Lung (tissue), 12 donors: ENCODE measurements around the gene AGPS. TPM values are rescaled to one million over a fixed set of nuclear protein-coding genes. Genes with fewer than 3 reads are reported as not detected.

Experiments
- ATAC-seq: fragments of 200-7000 bp; cut with Tn5 transposase; one replicate; pipeline ENCODE4 v1.9.1; 2020; ENCODE audit warnings: moderate number of reproducible peaks; ENCODE audit not compliant: insufficient read depth, low FRiP score
- DNase-seq, 3 donors: peaks; one replicate each; pipeline ENCODE4 v3.0.0-alpha.2; 2013 to 2017
- H3K27ac ChIP-seq, 2 donors: one replicate each; pipeline ENCODE4 v1.5.1; 2013; ENCODE audit warnings: mild to moderate bottlenecking in 2 of 2, moderate library complexity in 2 of 2, control low read depth in 1 of 2, inconsistent platforms in 1 of 2, low read depth in 1 of 2, low read length in 1 of 2
- H3K27me3 ChIP-seq, 3 donors: one replicate each; pipeline ENCODE4 v1.5.1; 2013; ENCODE audit warnings: low read length in 2 of 3; ENCODE audit not compliant: control insufficient read depth in 3 of 3, insufficient read depth in 3 of 3
- H3K36me3 ChIP-seq, 4 donors: one replicate each; pipeline ENCODE4 v1.5.1; 2013; ENCODE audit warnings: low read length in 4 of 4, mild to moderate bottlenecking in 1 of 4, moderate library complexity in 1 of 4; ENCODE audit not compliant: control insufficient read depth in 4 of 4, insufficient read depth in 4 of 4
- H3K4me1 ChIP-seq, 5 donors: one replicate each; pipeline ENCODE4 v1.5.1; 2013; ENCODE audit warnings: low read length in 5 of 5, mild to moderate bottlenecking in 2 of 5, moderate library complexity in 1 of 5; ENCODE audit not compliant: control insufficient read depth in 5 of 5, insufficient read depth in 5 of 5
- H3K4me3 ChIP-seq: one replicate; pipeline ENCODE4 v1.5.1; 2013; ENCODE audit warnings: mild to moderate bottlenecking, control low read depth, moderate library complexity
- H3K9ac ChIP-seq, 2 donors: one replicate each; pipeline ENCODE4 v1.5.1; 2013; ENCODE audit warnings: low read length in 2 of 2, control low read depth in 1 of 2; ENCODE audit not compliant: insufficient read depth in 1 of 2
- H3K9me3 ChIP-seq, 4 donors: one replicate each; pipeline ENCODE4 v1.5.1; 2013; ENCODE audit warnings: low read length in 3 of 4, mild to moderate bottlenecking in 1 of 4, moderate library complexity in 1 of 4; ENCODE audit not compliant: control insufficient read depth in 4 of 4, insufficient read depth in 3 of 4
- WGBS, 2 donors: extraction: QIAGEN DNeasy Blood & Tissue Kit; methylation state at CpG; one replicate each; pipeline ENCODE4 v1.1.7; 2013; 5-methylcytosine and 5-hydroxymethylcytosine counted together
- polyA plus RNA-seq, 2 donors: library from polyadenylated mRNA; stranded (reverse); fragments of 200-250 nt; gene quantifications; one replicate each; pipeline ENCODE4 v1.2.1, GENCODE V29; 2013
- total RNA-seq, 2 donors: library from RNA; depleted of rRNA in 1 of 2; stranded (reverse); fragments of >200 nt in 1 of 2; gene quantifications; one replicate each; pipeline ENCODE4 v1.2.1, GENCODE V29; 2014 to 2021
- TF ChIP-seq, protein P1 (sequence below): IDR thresholded peaks from 2 replicates; pipeline ENCODE4 v1.5.1; 2012; ENCODE audit warnings: mild to moderate bottlenecking; ENCODE audit errors: control extremely low read depth, extremely low read depth
- donor health status: control.
- donor health status: control.
- donor health status: Bipolar disorder and iron deficiency.
- donor health status: healthy.
- donor health status: DM: yes; HTN: yes; CAD: no.

Gene AGPS
- total and polyA plus RNA-seq, 4 donors, result 5.2 to 43.9 (median 23.8) TPM

DNA sequence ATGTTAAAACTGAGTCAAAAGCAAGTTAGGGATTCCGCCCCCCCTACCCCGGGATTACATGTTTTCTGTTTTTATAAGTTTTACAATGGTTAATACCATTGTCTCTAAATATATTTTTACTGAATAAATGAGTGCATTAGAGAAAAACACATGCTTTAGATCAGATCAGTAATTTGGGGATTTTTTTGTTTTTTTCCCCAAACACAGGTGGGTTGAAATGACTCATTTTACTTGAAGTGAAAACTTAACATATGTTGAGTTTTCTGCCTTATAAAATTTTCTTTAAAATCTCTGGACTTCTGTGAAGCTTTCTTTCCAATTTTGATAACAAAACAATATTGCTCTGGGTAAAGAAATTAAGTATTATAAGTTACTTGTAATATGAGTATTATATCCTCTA, 114.4 kb downstream of the AGPS start:
- Histone ChIP-seq H3K4me3 (no peak overlapping the region), H3K36me3 (peaks cover 0 to 7% (median 0%) of the 10 kb centered on the region in 4 donors), H3K4me1 (peaks cover 0 to 8% (median 0%) of the 10 kb centered on the region in 5 donors), H3K27me3 (peaks cover 0 to 3% (median 0%) of the 10 kb centered on the region in 3 donors), H3K27ac (no peak overlapping the region), H3K9me3 (no peaks in the 10 kb centered on the region), H3K9ac (no peak overlapping the region)
- ATAC-seq, result no peak
- DNase-seq, result no peak
- WGBS, 2 donors, result 96 to 99% methylated on average over 2 of the region's 2 CpGs
- TF ChIP-seq, protein P1, sequence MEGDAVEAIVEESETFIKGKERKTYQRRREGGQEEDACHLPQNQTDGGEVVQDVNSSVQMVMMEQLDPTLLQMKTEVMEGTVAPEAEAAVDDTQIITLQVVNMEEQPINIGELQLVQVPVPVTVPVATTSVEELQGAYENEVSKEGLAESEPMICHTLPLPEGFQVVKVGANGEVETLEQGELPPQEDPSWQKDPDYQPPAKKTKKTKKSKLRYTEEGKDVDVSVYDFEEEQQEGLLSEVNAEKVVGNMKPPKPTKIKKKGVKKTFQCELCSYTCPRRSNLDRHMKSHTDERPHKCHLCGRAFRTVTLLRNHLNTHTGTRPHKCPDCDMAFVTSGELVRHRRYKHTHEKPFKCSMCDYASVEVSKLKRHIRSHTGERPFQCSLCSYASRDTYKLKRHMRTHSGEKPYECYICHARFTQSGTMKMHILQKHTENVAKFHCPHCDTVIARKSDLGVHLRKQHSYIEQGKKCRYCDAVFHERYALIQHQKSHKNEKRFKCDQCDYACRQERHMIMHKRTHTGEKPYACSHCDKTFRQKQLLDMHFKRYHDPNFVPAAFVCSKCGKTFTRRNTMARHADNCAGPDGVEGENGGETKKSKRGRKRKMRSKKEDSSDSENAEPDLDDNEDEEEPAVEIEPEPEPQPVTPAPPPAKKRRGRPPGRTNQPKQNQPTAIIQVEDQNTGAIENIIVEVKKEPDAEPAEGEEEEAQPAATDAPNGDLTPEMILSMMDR, result no peak

DNA sequence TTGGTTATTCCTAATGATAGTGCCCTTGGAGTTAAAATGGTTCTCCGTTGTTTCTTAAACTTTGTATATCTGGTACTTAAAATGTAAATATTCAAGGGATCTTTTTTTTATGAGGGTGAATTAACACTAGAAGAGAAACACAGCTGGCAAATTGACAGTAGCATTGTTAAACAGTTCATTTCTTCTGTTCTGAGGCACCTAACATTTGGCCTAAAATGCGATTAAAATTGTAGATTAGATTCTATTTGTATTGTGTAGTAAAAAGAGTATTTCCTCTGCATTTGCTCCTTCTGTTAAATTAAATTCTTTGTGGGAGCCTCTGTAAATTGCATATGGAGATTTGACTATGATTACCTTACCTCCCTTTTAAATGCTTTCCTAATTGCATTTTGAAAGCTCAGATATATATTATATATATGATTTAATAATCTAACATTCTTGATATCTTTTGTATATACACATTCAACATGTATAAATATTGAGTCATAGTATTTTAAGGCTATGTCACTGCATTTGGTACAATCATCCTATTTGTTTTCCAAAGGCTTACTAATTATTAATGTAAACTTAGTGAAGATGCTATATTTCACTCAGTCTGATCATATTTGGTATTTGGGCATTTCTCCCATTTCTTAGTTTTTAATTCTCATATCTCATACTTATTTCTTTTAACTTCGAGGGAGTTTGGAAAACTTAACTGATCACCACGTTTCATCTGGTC, 124.4 kb downstream of the AGPS start:
- 88 to 94% methylated on average over 4 of the region's 4 CpGs for WGBS, 2 donors
- TF ChIP-seq, protein P1, result no peak

DNA sequence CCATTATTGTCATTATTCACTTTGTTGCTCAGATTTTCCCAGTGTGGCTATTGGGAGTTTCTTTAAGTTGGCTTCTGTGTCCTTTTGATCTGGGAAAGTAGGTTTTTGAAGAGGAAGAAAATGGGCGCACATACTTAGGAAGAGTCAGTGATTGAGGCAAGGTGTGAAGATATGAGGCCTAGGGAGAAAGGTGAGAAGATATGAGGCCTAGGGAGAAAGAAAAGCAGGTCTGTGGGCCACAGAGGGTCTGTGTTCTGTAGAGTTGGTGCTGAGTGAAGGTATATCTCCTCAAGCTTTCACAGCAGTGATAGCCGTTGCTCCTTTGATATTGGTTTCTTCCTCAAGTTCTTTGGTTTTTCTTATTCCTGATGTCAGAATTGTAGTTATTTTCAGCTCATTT, 126.2 kb downstream of the AGPS start:
- TF ChIP-seq, protein P1, result no peak
- Histone ChIP-seq H3K9ac (no peak overlapping the region), H3K27me3 (no peaks in the 10 kb centered on the region), H3K4me3 (no peak overlapping the region), H3K27ac (no peak overlapping the region), H3K9me3 (no peaks in the 10 kb centered on the region), H3K36me3 (peaks cover 0 to 4% (median under 1%) of the 10 kb centered on the region in 4 donors), H3K4me1 (peaks cover 0 to 19% (median 0%) of the 10 kb centered on the region in 5 donors)
- DNase-seq (no peak), ATAC-seq (no peak)
- WGBS, 2 donors, result 96 to 98% methylated on average over 2 of the region's 2 CpGs

More for the DNA sequence above, 124.4 kb downstream of the AGPS start:
- Histone ChIP-seq H3K9ac (no peak overlapping the region), H3K4me3 (no peak overlapping the region), H3K9me3 (no peaks in the 10 kb centered on the region), H3K27ac (no peak overlapping the region), H3K27me3 (no peaks in the 10 kb centered on the region), H3K36me3 (peaks cover 0 to 4% (median 0%) of the 10 kb centered on the region in 4 donors), H3K4me1 (peaks cover 0 to 19% (median 0%) of the 10 kb centered on the region in 5 donors)
- DNase-seq (no peak), ATAC-seq (no peak)
